Duodenal mucosa (tissue), 2 donors: ENCODE results near the gene CHPF2.
A peak's percentile ranks its signal among the peaks of the same experiment; 100 is the strongest.

Experiments
- H3K27ac ChIP-seq: one replicate; pipeline ENCODE4 v1.7.0; 2013; ENCODE audit warnings: low read depth, low read length
- H3K27me3 ChIP-seq, 2 donors: one replicate each; pipeline ENCODE4 v1.7.0; 2013; ENCODE audit warnings: low read length in 2 of 2, control low read depth in 1 of 2; ENCODE audit not compliant: insufficient read depth in 2 of 2, control insufficient read depth in 1 of 2
- H3K36me3 ChIP-seq, 2 donors: one replicate each; pipeline ENCODE4 v1.7.0; 2013; ENCODE audit warnings: low read length in 2 of 2, control low read depth in 1 of 2; ENCODE audit not compliant: insufficient read depth in 2 of 2, control insufficient read depth in 1 of 2
- H3K4me1 ChIP-seq, 2 donors: one replicate each; pipeline ENCODE4 v1.7.0; 2013; ENCODE audit warnings: low read length in 2 of 2, control low read depth in 1 of 2; ENCODE audit not compliant: insufficient read depth in 2 of 2, control insufficient read depth in 1 of 2
- H3K4me3 ChIP-seq, 2 donors: one replicate each; pipeline ENCODE4 v1.7.0; 2013; ENCODE audit warnings: low read length in 2 of 2, low read depth in 1 of 2
- H3K9ac ChIP-seq, 2 donors: one replicate each; pipeline ENCODE4 v1.7.0; 2013; ENCODE audit warnings: low read length in 2 of 2, low read depth in 1 of 2
- H3K9me3 ChIP-seq, 2 donors: one replicate each; pipeline ENCODE4 v1.7.0; 2013; ENCODE audit warnings: low read length in 2 of 2, control low read depth in 1 of 2; ENCODE audit not compliant: control insufficient read depth in 1 of 2

The CHPF2 gene

GRCh38 chr7:151240536-151240935 lies 8.3 kb downstream of the CHPF2 start:
- Histone ChIP-seq H3K4me3 (no peak overlapping the region), H3K27me3 (peaks cover 9 to 17% of the 10 kb centered on the region in 2 donors), H3K9ac (no peak overlapping the region), H3K4me1 (peaks cover 20 to 23% of the 10 kb centered on the region in 2 donors), H3K9me3 (no peaks in the 10 kb centered on the region), H3K27ac (no peak overlapping the region), H3K36me3 (peaks cover 14 to 37% of the 10 kb centered on the region in 2 donors)

- peaks cover 13 to 32% of the 10 kb centered on the region in 2 donors for H3K36me3 ChIP-seq
- peaks cover 20 to 23% of the 10 kb centered on the region in 2 donors for H3K4me1 ChIP-seq
Measured at GRCh38 chr7:151240942-151241754, 8.9 kb downstream of the CHPF2 start.

GRCh38 chr7:151241755-151242096 lies 9.4 kb downstream of the CHPF2 start:
- peaks cover 20 to 23% of the 10 kb centered on the region in 2 donors for H3K4me1 ChIP-seq
- H3K27ac ChIP-seq: no peak overlapping the region
- H3K9ac ChIP-seq: no peak overlapping the region

More at GRCh38 chr7:151240942-151241754, 8.9 kb downstream of the CHPF2 start:
- peaks cover 15 to 23% of the 10 kb centered on the region in 2 donors for H3K27me3 ChIP-seq
- no peak overlapping the region for H3K4me3 ChIP-seq
- H3K9ac ChIP-seq: no peak overlapping the region
- no peak overlapping the region for H3K27ac ChIP-seq
- no peaks in the 10 kb centered on the region for H3K9me3 ChIP-seq

GRCh38 chr7:151242159-151243044 lies 10.1 kb downstream of the CHPF2 start:
- Histone ChIP-seq H3K4me1 (peaks cover 23% of the 10 kb centered on the region in 2 donors), H3K27ac (no peak overlapping the region), H3K9me3 (no peaks in the 10 kb centered on the region), H3K4me3 (no peak overlapping the region), H3K9ac (no peak overlapping the region), H3K36me3 (peaks cover 9 to 21% of the 10 kb centered on the region in 2 donors), H3K27me3 (peaks cover 27 to 35% of the 10 kb centered on the region in 2 donors)

More at GRCh38 chr7:151241755-151242096, 9.4 kb downstream of the CHPF2 start:
- H3K4me3 ChIP-seq: no peak overlapping the region
- peaks cover 20 to 28% of the 10 kb centered on the region in 2 donors for H3K27me3 ChIP-seq
- H3K36me3 ChIP-seq: peaks cover 11 to 27% of the 10 kb centered on the region in 2 donors
- H3K9me3 ChIP-seq: no peaks in the 10 kb centered on the region

GRCh38 chr7:151243045-151243349 lies 10.7 kb downstream of the CHPF2 start:
- Histone ChIP-seq H3K27ac (no peak overlapping the region), H3K36me3 (peaks cover 5 to 15% of the 10 kb centered on the region in 2 donors), H3K4me3 (peak overlapping the region; percentile 8 to 61), H3K9ac (no peak overlapping the region), H3K9me3 (no peaks in the 10 kb centered on the region), H3K27me3 (peaks cover 31 to 41% of the 10 kb centered on the region in 2 donors), H3K4me1 (peaks cover 27% of the 10 kb centered on the region in 2 donors)

GRCh38 chr7:151243408-151244195 lies 11.3 kb downstream of the CHPF2 start:
- Histone ChIP-seq H3K27me3 (peaks cover 31 to 41% of the 10 kb centered on the region in 2 donors), H3K4me1 (peaks cover 27 to 29% of the 10 kb centered on the region in 2 donors), H3K9ac (peak overlapping the region in 1 of 2 donors; percentile 32), H3K27ac (no peak overlapping the region), H3K9me3 (no peaks in the 10 kb centered on the region), H3K36me3 (peaks cover 5 to 9% of the 10 kb centered on the region in 2 donors), H3K4me3 (peak overlapping the region; percentile 25 to 61)

GRCh38 chr7:151244196-151244840 lies 12.0 kb downstream of the CHPF2 start:
- no peaks in the 10 kb centered on the region for H3K9me3 ChIP-seq
- H3K4me3 ChIP-seq: peak overlapping the region; percentile 25 to 61
- no peak overlapping the region for H3K27ac ChIP-seq
- peaks cover 31 to 41% of the 10 kb centered on the region in 2 donors for H3K27me3 ChIP-seq
- no peak overlapping the region for H3K9ac ChIP-seq
- H3K36me3 ChIP-seq: peaks cover 2 to 3% of the 10 kb centered on the region in 2 donors
- H3K4me1 ChIP-seq: peaks cover 29 to 30% of the 10 kb centered on the region in 2 donors

GRCh38 chr7:151244841-151245346 lies 12.6 kb downstream of the CHPF2 start:
- no peak overlapping the region for H3K27ac ChIP-seq
- no peak overlapping the region for H3K9ac ChIP-seq
- H3K4me3 ChIP-seq: peak overlapping the region; percentile 36
- H3K9me3 ChIP-seq: no peaks in the 10 kb centered on the region
- H3K36me3 ChIP-seq: no peaks in the 10 kb centered on the region
- peaks cover 31 to 43% of the 10 kb centered on the region in 2 donors for H3K27me3 ChIP-seq
- H3K4me1 ChIP-seq: peaks cover 32 to 35% of the 10 kb centered on the region in 2 donors

- H3K4me3 ChIP-seq: peak overlapping the region; percentile 36
- no peaks in the 10 kb centered on the region for H3K36me3 ChIP-seq
- H3K27ac ChIP-seq: no peak overlapping the region
- H3K9ac ChIP-seq: no peak overlapping the region
- no peaks in the 10 kb centered on the region for H3K9me3 ChIP-seq
- peaks cover 33 to 40% of the 10 kb centered on the region in 2 donors for H3K4me1 ChIP-seq
- H3K27me3 ChIP-seq: peaks cover 34 to 49% of the 10 kb centered on the region in 2 donors
Measured at GRCh38 chr7:151245360-151246101, 13.2 kb downstream of the CHPF2 start.
